H1 (cell line): Measurements from ENCODE around the gene STXBP5. TPM values are rescaled to one million over a fixed set of nuclear protein-coding genes. Genes with fewer than 3 reads are reported as not detected.

Experiments used
- CTCF ChIA-PET: fragments of 300-600 bp; sonication (Branson Sonifier 250); formaldehyde crosslinking; loops from one replicate; lab custom pipeline; 2021; ENCODE audit not compliant: partially characterized antibody; lab: Charles Lee
- POLR2A ChIA-PET: fragments of 300-600 bp; sonication (Branson Sonifier 250); formaldehyde crosslinking; loops from one replicate; lab custom pipeline; 2021; ENCODE audit warnings: inconsistent platforms; ENCODE audit not compliant: partially characterized antibody; lab: Charles Lee
- DNase-seq, 2 experiments: peaks; one replicate each; pipeline versions ENCODE4 v3.0.0 to v3.0.0-alpha.2; 2010 to 2022; ENCODE audit warnings: low spot score in 2 of 2, low read depth in 1 of 2, mixed read lengths in 1 of 2
- FAIRE-seq: peaks from 2 replicates; lab custom pipeline; 2011; peaks lifted over from hg19 to GRCh38; lab: Jason Lieb, UNC
- H2AFZ ChIP-seq: 2 replicates; pipeline ENCODE4 v1.8.1; 2012; ENCODE audit warnings: low read length, inconsistent platforms
- H2AK5ac ChIP-seq: 2 replicates; pipeline ENCODE4 v1.6.1; 2013; ENCODE audit warnings: low read depth, low read length
- H2BK120ac ChIP-seq: replicated peaks from 2 replicates; pipeline ENCODE3; 2013; ENCODE audit warnings: low read depth, low read length, inconsistent platforms
- H2BK12ac ChIP-seq: 2 replicates; pipeline ENCODE4 v1.6.1; 2013; ENCODE audit warnings: low read depth, low read length
- H2BK15ac ChIP-seq: 2 replicates; pipeline ENCODE4 v1.6.1; 2013; ENCODE audit warnings: low read length
- H2BK20ac ChIP-seq: 2 replicates; pipeline ENCODE4 v1.6.1; 2013; ENCODE audit warnings: low read length
- H2BK5ac ChIP-seq: 2 replicates; pipeline ENCODE4 v1.6.1; 2013; ENCODE audit warnings: low read depth, low read length
- H3K14ac ChIP-seq: 2 replicates; pipeline ENCODE4 v1.6.1; 2013; ENCODE audit warnings: inconsistent platforms; ENCODE audit not compliant: insufficient read length
- H3K18ac ChIP-seq: 2 replicates; pipeline ENCODE4 v1.6.1; 2013; ENCODE audit warnings: low read length; ENCODE audit errors: extremely low read depth
- H3K23ac ChIP-seq: 2 replicates; pipeline ENCODE4 v1.6.1; 2013; ENCODE audit warnings: inconsistent platforms; ENCODE audit not compliant: insufficient read length
- H3K23me2 ChIP-seq: 2 replicates; pipeline ENCODE4 v1.6.1; 2013; ENCODE audit warnings: low read depth, low read length
- H3K27ac ChIP-seq: 2 replicates; pipeline ENCODE4 v1.6.1; 2011; ENCODE audit warnings: low read depth, low read length, inconsistent platforms
- H3K27me3 ChIP-seq, 4 experiments: replicated peaks in 1 of 4; 1 replicate in 1 of 4; 2 replicates in 3 of 4; pipeline versions ENCODE4 v1.6.1 to v1.8.1; 2011 to 2013; ENCODE audit warnings: low read length in 3 of 4, mild to moderate bottlenecking in 3 of 4, inconsistent platforms in 2 of 4, mixed read lengths in 2 of 4, moderate library complexity in 1 of 4; ENCODE audit not compliant: control insufficient read depth in 3 of 4, insufficient read depth in 3 of 4; ENCODE audit errors: extremely low read depth in 1 of 4
- H3K36me3 ChIP-seq, 4 experiments: 2 replicates each; pipeline versions ENCODE4 v1.6.1 to v1.8.1; 2011 to 2013; ENCODE audit warnings: mild to moderate bottlenecking in 4 of 4, low read length in 3 of 4, moderate library complexity in 2 of 4, control low read depth in 1 of 4, inconsistent platforms in 1 of 4; ENCODE audit not compliant: insufficient read depth in 4 of 4, control insufficient read depth in 2 of 4
- H3K4ac ChIP-seq: replicated peaks from 2 replicates; pipeline ENCODE3; 2013; ENCODE audit warnings: low read length, low read depth, mixed read lengths, inconsistent platforms; ENCODE audit not compliant: insufficient read length
- H3K4me1 ChIP-seq, 4 experiments: replicated peaks in 1 of 4; 1 replicate in 1 of 4; 2 replicates in 3 of 4; pipeline versions ENCODE4 v1.6.1 to v1.8.1; 2011 to 2013; ENCODE audit warnings: low read length in 3 of 4, inconsistent platforms in 2 of 4, mixed read lengths in 1 of 4; ENCODE audit not compliant: insufficient read depth in 4 of 4, control insufficient read depth in 3 of 4
- H3K4me2 ChIP-seq, 2 experiments: 2 replicates each; pipeline versions ENCODE4 v1.6.1 to v1.8.1; 2011 to 2013; ENCODE audit warnings: low read depth in 2 of 2, low read length in 2 of 2, control low read depth in 1 of 2, inconsistent platforms in 1 of 2, mild to moderate bottlenecking in 1 of 2; ENCODE audit not compliant: insufficient read depth in 1 of 2
- H3K4me3 ChIP-seq, 4 experiments: fragments of 200-600, 300-600 bp in 1 of 4; sonication (generic), shearing (Covaris generic), sonication (Bioruptor Twin) in 1 of 4; 2 replicates each; pipeline versions ENCODE4 v1.5.1 to v1.8.1; 2011 to 2016; ENCODE audit warnings: low read length in 4 of 4, low read depth in 3 of 4, control low read depth in 2 of 4, inconsistent platforms in 2 of 4, mild to moderate bottlenecking in 2 of 4, mixed read lengths in 1 of 4, moderate library complexity in 1 of 4; ENCODE audit not compliant: insufficient read depth in 2 of 4; ENCODE audit errors: extremely low read depth in 1 of 4
- H3K56ac ChIP-seq: replicated peaks from 2 replicates; pipeline ENCODE3; 2013; ENCODE audit warnings: low read depth, mild to moderate bottlenecking, mixed read lengths, low read length, inconsistent platforms; ENCODE audit not compliant: insufficient read length
- H3K79me1 ChIP-seq: 2 replicates; pipeline ENCODE4 v1.6.1; 2013; ENCODE audit warnings: low read depth, low read length, control low read depth
- H3K79me2 ChIP-seq, 2 experiments: 2 replicates each; pipeline versions ENCODE4 v1.6.1 to v1.8.1; 2012 to 2013; ENCODE audit warnings: low read length in 2 of 2, mild to moderate bottlenecking in 2 of 2, inconsistent platforms in 1 of 2; ENCODE audit not compliant: insufficient read depth in 2 of 2, control insufficient read depth in 1 of 2
- H3K9ac ChIP-seq, 4 experiments: replicated peaks in 1 of 4; 1 replicate in 1 of 4; 2 replicates in 3 of 4; pipeline versions ENCODE4 v1.6.1 to v1.8.1; 2011 to 2013; ENCODE audit warnings: low read depth in 3 of 4, low read length in 3 of 4, control low read depth in 2 of 4, mild to moderate bottlenecking in 2 of 4, moderate library complexity in 2 of 4, inconsistent platforms in 1 of 4; ENCODE audit errors: extremely low read depth in 1 of 4
- H3K9me3 ChIP-seq, 2 experiments: 2 replicates each; pipeline versions ENCODE4 v1.6.1 to v1.8.1; 2012 to 2013; ENCODE audit warnings: mild to moderate bottlenecking in 2 of 2, moderate library complexity in 2 of 2, control low read depth in 1 of 2, inconsistent platforms in 1 of 2, low read depth in 1 of 2, low read length in 1 of 2, mixed read lengths in 1 of 2; ENCODE audit not compliant: insufficient read depth in 2 of 2
- H4K20me1 ChIP-seq, 2 experiments: replicated peaks in 1 of 2; 2 replicates each; pipeline versions ENCODE3 to v1.8.1; 2011 to 2013; ENCODE audit warnings: inconsistent platforms in 2 of 2, low read length in 2 of 2, mild to moderate bottlenecking in 1 of 2; ENCODE audit not compliant: insufficient read depth in 2 of 2, control insufficient read depth in 1 of 2
- H4K5ac ChIP-seq: 2 replicates; pipeline ENCODE4 v1.6.1; 2013; ENCODE audit warnings: low read length, low read depth, mixed read lengths, inconsistent platforms; ENCODE audit not compliant: insufficient read length
- H4K8ac ChIP-seq: 2 replicates; pipeline ENCODE4 v1.8.0; 2013; ENCODE audit warnings: mild to moderate bottlenecking, moderate library complexity, low read length, inconsistent platforms; ENCODE audit not compliant: insufficient read depth; ENCODE audit errors: extremely low read depth
- H4K91ac ChIP-seq: replicated peaks from 2 replicates; pipeline ENCODE3; 2013; ENCODE audit warnings: low read length, mixed read lengths, inconsistent platforms; ENCODE audit not compliant: insufficient read length
- BRCA1 ChIP-seq: IDR thresholded peaks from 2 replicates; pipeline ENCODE4 v1.6.1; 2012; ENCODE audit warnings: low read depth, low read length, improper control_type of control experiment
- WGBS, 2 experiments: shearing (Covaris generic) in 1 of 2; methylation state at CpG; one replicate each; pipeline versions ENCODE4 v1.1.6 to v1.1.7; 2013 to 2015; ENCODE audit warnings: low lambda C conversion rate in 2 of 2, mixed read lengths in 2 of 2, inconsistent platforms in 1 of 2, low coverage in 1 of 2, missing lambda C conversion rate in 1 of 2; ENCODE audit not compliant: insufficient replicate concordance in 2 of 2, insufficient coverage in 1 of 2, insufficient read length in 1 of 2; ENCODE audit errors: extremely low coverage in 1 of 2, missing lambda C conversion rate in 1 of 2; 5-methylcytosine and 5-hydroxymethylcytosine counted together
- polyA plus RNA-seq, 7 experiments: library from polyadenylated mRNA; depleted of rRNA in 3 of 7; stranded (reverse) in 5 of 7; unstranded in 2 of 7; fragments of >200 nt in 5 of 7; fragments of 200-250 nt in 2 of 7; gene quantifications; 1 replicate in 5 of 7; 2 replicates in 1 of 7; 4 replicates in 1 of 7; pipeline versions ENCODE4 v1.2.1 to v1.2.3, GENCODE V29; 2011 to 2013; ENCODE audit warnings: missing spikeins in 2 of 7, mixed read lengths in 2 of 7
- total RNA-seq: library from RNA; stranded (reverse); fragmentation: NEBNext Ultra II Directional; extraction: Animal tissue kit (Norgen Biotek cat#: 25700); gene quantifications from 2 replicates; pipeline ENCODE4 v1.2.1, GENCODE V29; 2021

The STXBP5 gene
- total and polyA plus RNA-seq, 2 of the 8 experiments (the other 6 are each of a cell fraction or from before 2014, with no cell fraction given): 2.7 to 10.8 TPM

DNA sequence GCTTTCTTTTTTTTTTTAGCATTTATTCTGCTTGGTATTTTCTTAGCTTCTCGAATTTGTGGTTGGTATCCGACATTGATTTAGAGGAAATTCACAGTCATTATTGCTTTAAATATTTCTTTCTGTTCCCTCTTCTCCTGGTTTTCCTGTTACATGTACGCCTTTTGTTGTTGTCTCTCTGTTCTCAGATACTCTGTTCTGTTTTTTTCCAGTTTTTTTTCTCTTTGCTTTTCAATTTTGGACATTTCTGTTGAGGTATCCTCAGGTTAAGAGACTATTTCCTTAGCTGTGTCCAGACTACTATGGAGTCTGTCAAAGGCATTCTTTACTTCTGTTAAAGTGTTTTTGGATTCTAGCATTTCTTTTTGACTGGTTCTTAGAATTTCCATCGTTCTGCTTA lies 17.5 kb downstream of the STXBP5 start:
- no peaks in the 10 kb centered on the region for H3K79me1 ChIP-seq
- no peak overlapping the region for H2AK5ac ChIP-seq
- H3K4me3 ChIP-seq: no peak overlapping the region
- H3K9me3 ChIP-seq: no peaks in the 10 kb centered on the region
- H3K9ac ChIP-seq: no peak overlapping the region
- H4K8ac ChIP-seq: no peak overlapping the region
- FAIRE-seq: no peak
- no peak for TF ChIP-seq BRCA1
- H3K56ac ChIP-seq: no peak overlapping the region
- no peak overlapping the region for H2BK120ac ChIP-seq
- H4K20me1 ChIP-seq: peaks cover 0 to 1% of the 10 kb centered on the region in 2 experiments
- no peak overlapping the region for H2AFZ ChIP-seq
- H4K91ac ChIP-seq: no peak overlapping the region
- no peak overlapping the region for H2BK15ac ChIP-seq
- no peak overlapping the region for H3K4me2 ChIP-seq
- H3K79me2 ChIP-seq: peaks cover 0 to 8% of the 10 kb centered on the region in 2 experiments; a peak in 1 of 4 replicates
- no peak overlapping the region for H3K23ac ChIP-seq
- H3K27me3 ChIP-seq: no peaks in the 10 kb centered on the region
- H3K23me2 ChIP-seq: no peaks in the 10 kb centered on the region
- no peak for DNase-seq
- H2BK12ac ChIP-seq: no peak overlapping the region
- no peak overlapping the region for H4K5ac ChIP-seq
- WGBS, 2 experiments: 92% methylated on average over 4 of the region's 4 CpGs; no CpG with 5 or more reads in 1 of the 2 experiments
- H2BK5ac ChIP-seq: no peak overlapping the region
- no peak overlapping the region for H2BK20ac ChIP-seq
- H3K27ac ChIP-seq: no peak overlapping the region
- no peak overlapping the region for H3K4ac ChIP-seq
- CTCF ChIA-PET: interaction anchor here (0.9 to 2.7 kb wide), 4 partner anchors 9 to 125 kb away, joined by 3 to 10 read pairs (median 5); no protein-coding TSS in a partner anchor
- H3K18ac ChIP-seq: no peak overlapping the region
- POLR2A ChIA-PET: no interaction called here
- peaks cover 0 to 4% (median 2%) of the 10 kb centered on the region in 4 experiments; a peak in 2 of 7 replicates for H3K4me1 ChIP-seq
- no peak overlapping the region for H3K14ac ChIP-seq
- H3K36me3 ChIP-seq: no peaks in the 10 kb centered on the region
